ENCODE results near the gene LPP.

- TF ChIP-seq CTCF (IDR thresholded peaks at IDR 0.05) (no peak), POLR2AphosphoS5 (IDR thresholded peaks at IDR 0.05) (no peak), POLR2A (IDR thresholded peaks at IDR 0.05) (no peak), EP300 (IDR thresholded peaks at IDR 0.05; ENCODE audit: low read depth) (no peak)
Observed at GRCh38 chr3:188539631-188540194, 385.8 kb downstream of the LPP start.
